ENCODE measurements around the gene RBM15B. TPM values are rescaled to one million over a fixed set of nuclear protein-coding genes. Genes with fewer than 3 reads are reported as not detected.
A peak's percentile ranks its signal among the peaks of the same experiment; 100 is the strongest.
"Not testable (repeated sequence)": the region's sequence is repeated elsewhere in the genome, so short reads cannot be mapped to it uniquely, and the experiment has no call there.

RBM15B gene
- total RNA-seq, 4 donors from 2014 or later = 23.1 to 34.6 (median 27.4) TPM

DNA sequence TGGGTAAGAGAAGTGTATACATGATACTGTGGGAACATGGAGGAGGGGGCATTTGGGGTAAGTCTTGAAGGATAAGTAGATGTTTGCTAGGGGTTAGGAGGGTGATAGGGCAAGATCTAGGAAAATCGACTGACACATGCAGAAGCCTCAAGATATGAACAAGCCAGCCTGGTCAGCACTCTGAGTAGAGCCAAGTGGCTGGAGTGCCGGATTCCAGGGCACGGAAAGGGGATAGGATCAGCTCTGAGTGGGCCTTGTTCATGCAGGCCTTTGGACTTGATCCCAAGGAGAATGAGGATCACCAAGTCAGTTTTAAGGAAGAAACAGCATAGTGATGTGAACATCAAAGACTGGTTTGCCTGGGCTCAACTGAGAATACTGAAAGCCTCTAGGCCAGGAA is 30.3 kb upstream of the RBM15B start:
- Histone ChIP-seq H3K27ac (no peak overlapping the region), H3K36me3 (no peaks in the 10 kb centered on the region), H3K9me3 (no peaks in the 10 kb centered on the region), H3K27me3 (no peaks in the 10 kb centered on the region), H3K4me3 (no peak overlapping the region), H3K4me1 (no peaks in the 10 kb centered on the region)
- TF ChIP-seq POLR2A (IDR thresholded peaks at IDR 0.05) = no peak
- TF ChIP-seq, protein P1, sequence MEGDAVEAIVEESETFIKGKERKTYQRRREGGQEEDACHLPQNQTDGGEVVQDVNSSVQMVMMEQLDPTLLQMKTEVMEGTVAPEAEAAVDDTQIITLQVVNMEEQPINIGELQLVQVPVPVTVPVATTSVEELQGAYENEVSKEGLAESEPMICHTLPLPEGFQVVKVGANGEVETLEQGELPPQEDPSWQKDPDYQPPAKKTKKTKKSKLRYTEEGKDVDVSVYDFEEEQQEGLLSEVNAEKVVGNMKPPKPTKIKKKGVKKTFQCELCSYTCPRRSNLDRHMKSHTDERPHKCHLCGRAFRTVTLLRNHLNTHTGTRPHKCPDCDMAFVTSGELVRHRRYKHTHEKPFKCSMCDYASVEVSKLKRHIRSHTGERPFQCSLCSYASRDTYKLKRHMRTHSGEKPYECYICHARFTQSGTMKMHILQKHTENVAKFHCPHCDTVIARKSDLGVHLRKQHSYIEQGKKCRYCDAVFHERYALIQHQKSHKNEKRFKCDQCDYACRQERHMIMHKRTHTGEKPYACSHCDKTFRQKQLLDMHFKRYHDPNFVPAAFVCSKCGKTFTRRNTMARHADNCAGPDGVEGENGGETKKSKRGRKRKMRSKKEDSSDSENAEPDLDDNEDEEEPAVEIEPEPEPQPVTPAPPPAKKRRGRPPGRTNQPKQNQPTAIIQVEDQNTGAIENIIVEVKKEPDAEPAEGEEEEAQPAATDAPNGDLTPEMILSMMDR (IDR thresholded peaks at IDR 0.05) = no peak
- DNase-seq = peak in 1 of 3 donors; percentile 2

DNA sequence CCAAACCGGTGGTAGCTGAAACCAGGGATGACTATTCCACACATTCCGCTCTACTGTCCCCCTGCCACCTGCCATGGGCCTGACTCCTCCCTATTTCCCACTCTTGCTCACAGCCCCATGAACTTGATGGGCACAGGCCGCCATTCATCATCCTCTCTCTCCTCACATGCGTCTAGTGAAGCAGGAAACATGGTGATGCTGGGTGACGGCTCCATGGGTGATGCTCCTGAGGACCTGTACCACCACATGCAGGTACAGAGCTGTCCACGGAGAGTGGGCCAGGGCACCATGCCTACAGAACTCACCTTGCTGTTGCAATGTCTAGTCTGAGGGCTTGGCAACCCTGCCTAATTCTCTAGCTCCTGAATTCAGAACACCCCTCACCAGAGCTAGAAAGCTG is 29.3 kb upstream of the RBM15B start:
- H3K9me3 ChIP-seq = no peaks in the 10 kb centered on the region
- no peak overlapping the region for H3K4me3 ChIP-seq
- TF ChIP-seq, protein P1 (IDR thresholded peaks at IDR 0.05) = no peak
- no peak for TF ChIP-seq POLR2A (IDR thresholded peaks at IDR 0.05)
- no peaks in the 10 kb centered on the region for H3K4me1 ChIP-seq
- peak in 1 of 3 donors; percentile 28 for DNase-seq
- no peaks in the 10 kb centered on the region for H3K36me3 ChIP-seq
- H3K27me3 ChIP-seq = no peaks in the 10 kb centered on the region
- H3K27ac ChIP-seq = no peak overlapping the region

DNA sequence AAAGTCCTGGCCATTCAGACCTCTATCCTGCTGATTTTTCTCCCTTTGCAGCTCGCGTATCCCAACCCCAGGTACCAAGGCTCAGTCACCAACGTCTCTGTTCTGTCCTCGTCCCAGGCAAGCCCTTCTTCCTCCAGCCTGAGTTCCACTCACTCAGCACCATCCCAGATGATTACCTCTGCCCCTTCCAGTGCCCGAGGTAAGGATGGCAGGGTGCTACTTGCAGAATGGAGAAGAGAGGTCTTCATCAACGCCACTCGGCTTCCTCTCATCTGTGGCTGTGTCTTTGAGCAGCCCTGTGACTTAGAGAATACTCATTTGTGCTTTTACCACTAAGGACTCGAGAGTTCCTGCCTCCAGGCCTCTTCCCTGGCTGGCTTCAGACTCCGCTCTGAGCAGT is 28.6 kb upstream of the RBM15B start:
- TF ChIP-seq, protein P1 (IDR thresholded peaks at IDR 0.05) = no peak
- TF ChIP-seq POLR2A (IDR thresholded peaks at IDR 0.05) = no peak
- no peaks in the 10 kb centered on the region for H3K9me3 ChIP-seq
- H3K4me3 ChIP-seq = no peak overlapping the region
- H3K27me3 ChIP-seq = no peaks in the 10 kb centered on the region
- DNase-seq = peak in 1 of 3 donors; percentile 18
- H3K27ac ChIP-seq = no peak overlapping the region
- H3K36me3 ChIP-seq = no peaks in the 10 kb centered on the region
- no peaks in the 10 kb centered on the region for H3K4me1 ChIP-seq

DNA sequence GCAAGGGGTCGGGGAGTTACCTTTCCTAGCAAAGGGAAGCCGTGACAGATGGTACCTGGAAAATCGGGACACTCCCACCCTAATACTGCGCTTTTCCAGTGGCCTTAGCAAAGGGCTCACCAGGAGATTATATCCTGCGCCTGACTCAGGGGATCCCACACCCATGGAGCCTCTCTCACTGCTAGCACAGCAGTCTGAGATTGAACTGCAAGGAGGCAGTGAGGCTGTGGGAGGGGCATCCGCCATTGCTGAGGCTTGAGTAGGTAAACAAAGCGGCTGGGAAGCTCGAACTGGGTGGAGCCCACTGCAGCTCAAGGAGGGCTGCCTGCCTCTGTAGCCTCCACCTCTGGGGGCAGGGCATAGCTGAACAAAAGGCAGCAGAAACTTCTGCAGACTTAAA is 22.8 kb upstream of the RBM15B start:
- not testable (repeated sequence) for H3K4me3 ChIP-seq, H3K4me1 ChIP-seq, H3K27ac ChIP-seq, H3K36me3 ChIP-seq, H3K9me3 ChIP-seq, H3K27me3 ChIP-seq
- peak in 1 of 3 donors; percentile 36 for DNase-seq

DNA sequence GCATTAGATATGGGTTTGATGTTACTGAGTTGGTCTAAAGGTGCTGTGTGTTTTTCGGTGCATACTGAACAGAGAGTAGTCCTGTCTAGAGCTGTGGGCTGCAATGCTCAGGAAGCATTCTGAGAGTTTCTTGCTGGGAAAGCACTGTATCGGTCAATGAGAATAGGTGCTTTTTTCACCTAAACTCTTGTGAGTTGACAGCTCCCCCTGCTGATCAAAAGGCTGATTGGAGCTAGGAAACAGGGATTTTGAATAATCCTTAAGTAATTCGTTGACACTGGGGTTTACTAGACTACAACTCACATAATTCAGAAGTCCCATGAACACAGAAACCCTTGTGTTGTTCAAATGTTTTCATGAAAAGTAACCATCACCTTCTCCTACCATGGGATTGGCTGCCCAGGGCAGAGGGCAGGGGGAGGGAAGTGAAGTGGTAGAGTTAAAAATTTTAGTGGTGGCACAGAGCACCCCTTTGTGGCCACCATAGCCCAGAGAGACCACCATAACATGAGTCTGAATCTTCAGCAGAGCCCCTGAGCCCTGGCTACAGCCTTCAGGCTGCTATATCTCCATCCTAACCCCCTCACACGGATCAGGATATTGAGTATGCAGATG is 19.0 kb upstream of the RBM15B start:
- H3K36me3 ChIP-seq = no peaks in the 10 kb centered on the region
- H3K27ac ChIP-seq = no peak overlapping the region
- no peaks in the 10 kb centered on the region for H3K4me1 ChIP-seq
- H3K27me3 ChIP-seq = no peaks in the 10 kb centered on the region
- TF ChIP-seq, protein P1 (IDR thresholded peaks at IDR 0.05) = peak; percentile 15 to 73 (median 56)
- TF ChIP-seq POLR2A (IDR thresholded peaks at IDR 0.05) = no peak
- no peak overlapping the region for H3K4me3 ChIP-seq
- H3K9me3 ChIP-seq = no peaks in the 10 kb centered on the region
- DNase-seq = peak in 2 of 3 donors; percentile 41 to 66

DNA sequence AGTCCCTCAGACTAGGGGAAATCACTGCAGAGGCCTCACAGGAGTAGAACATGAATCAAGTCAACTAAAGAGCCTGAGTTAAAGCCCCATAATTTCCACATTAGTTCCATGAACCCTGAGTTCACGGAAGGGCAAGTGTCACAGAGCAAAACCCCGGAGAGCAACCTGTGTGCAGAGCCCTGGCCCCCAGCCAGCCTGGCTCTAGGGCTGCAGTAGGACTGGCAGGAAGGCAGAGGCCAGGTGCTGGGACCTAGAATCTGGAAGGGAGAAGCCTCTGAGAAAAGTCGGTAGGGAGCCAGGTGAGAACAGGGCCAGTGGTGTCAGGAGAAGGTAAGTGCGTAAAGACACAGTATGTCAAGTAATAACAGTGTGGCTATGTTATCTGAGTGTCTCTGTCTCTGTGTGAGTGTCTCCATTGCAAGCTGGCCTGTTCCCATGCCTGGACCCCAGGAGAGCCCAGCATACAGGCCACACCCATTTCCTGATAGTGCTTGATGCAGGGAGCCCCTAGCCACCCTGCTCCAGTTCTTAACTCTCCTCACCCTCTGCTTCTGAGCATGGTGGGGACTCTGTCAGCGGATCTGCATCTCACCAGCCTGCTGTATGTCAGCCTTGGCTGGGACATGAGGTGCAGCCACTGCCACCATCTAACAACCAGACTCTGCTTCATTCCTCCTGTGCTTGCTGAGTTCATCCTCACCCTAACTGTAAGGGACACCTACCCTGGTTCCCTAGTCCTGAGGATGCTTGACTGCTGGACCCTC is 17.2 kb upstream of the RBM15B start:
- Histone ChIP-seq H3K27me3 (no peaks in the 10 kb centered on the region), H3K4me1 (no peaks in the 10 kb centered on the region), H3K9me3 (no peaks in the 10 kb centered on the region), H3K36me3 (no peaks in the 10 kb centered on the region), H3K27ac (no peak overlapping the region), H3K4me3 (no peak overlapping the region)
- no peak for TF ChIP-seq POLR2A (IDR thresholded peaks at IDR 0.05)
- TF ChIP-seq, protein P1 (IDR thresholded peaks at IDR 0.05) = no peak
- DNase-seq = peak in 1 of 3 donors; percentile 23
